DOHH2 (cell line): ENCODE data around the gene TMEM225.

ENCODE experiments used
- EZH2phosphoT487 ChIP-seq: fragments of 200-600 bp; sonication (generic); IDR thresholded peaks from 2 replicates; pipeline ENCODE4 v1.6.1; 2017; ENCODE audit warnings: borderline replicate concordance, mild to moderate bottlenecking, antibody characterized with exemption, low read length, moderate library complexity, mixed read lengths
- TF ChIP-seq, protein P1 (sequence below): fragments of 200-600 bp; sonication (generic); IDR thresholded peaks from one replicate; pipeline ENCODE4 v1.5.1; 2014; ENCODE audit warnings: antibody characterized with exemption, mild to moderate bottlenecking, low read depth, low read length; ENCODE audit not compliant: poor library complexity, severe bottlenecking

DNA sequence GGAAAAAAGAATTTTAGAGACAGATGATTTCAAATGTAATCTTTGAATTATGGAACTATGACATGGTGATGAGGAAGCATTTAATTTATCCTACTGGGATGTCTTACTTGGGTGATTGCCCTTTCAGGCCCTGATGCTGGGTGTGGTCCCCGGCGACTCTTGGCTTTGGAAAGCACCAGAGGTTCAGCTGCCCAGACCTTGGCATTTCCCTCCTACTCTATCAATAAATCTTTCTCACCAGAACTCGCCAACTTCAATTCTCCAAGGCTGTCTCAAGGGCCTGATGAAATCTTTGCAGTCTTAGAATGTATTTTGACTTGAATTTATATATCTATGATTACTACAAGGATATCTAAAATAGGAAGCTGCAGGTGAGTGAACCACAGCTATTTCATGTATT lies 35.5 kb upstream of the TMEM225 start:
- TF ChIP-seq, protein P1, sequence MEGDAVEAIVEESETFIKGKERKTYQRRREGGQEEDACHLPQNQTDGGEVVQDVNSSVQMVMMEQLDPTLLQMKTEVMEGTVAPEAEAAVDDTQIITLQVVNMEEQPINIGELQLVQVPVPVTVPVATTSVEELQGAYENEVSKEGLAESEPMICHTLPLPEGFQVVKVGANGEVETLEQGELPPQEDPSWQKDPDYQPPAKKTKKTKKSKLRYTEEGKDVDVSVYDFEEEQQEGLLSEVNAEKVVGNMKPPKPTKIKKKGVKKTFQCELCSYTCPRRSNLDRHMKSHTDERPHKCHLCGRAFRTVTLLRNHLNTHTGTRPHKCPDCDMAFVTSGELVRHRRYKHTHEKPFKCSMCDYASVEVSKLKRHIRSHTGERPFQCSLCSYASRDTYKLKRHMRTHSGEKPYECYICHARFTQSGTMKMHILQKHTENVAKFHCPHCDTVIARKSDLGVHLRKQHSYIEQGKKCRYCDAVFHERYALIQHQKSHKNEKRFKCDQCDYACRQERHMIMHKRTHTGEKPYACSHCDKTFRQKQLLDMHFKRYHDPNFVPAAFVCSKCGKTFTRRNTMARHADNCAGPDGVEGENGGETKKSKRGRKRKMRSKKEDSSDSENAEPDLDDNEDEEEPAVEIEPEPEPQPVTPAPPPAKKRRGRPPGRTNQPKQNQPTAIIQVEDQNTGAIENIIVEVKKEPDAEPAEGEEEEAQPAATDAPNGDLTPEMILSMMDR = no peak
- no peak for TF ChIP-seq EZH2phosphoT487
